Activated CD8-positive, alpha-beta memory T cell treated with anti-CD3 and anti-CD28 coated beads for 4 hours (primary cell): ENCODE measurements around the gene PRKG1.
"Not testable (repeated sequence)": the region's sequence is repeated elsewhere in the genome, so short reads cannot be mapped to it uniquely, and the experiment has no call there.

Source experiments
- DNase-seq, 2 donors: peaks; one replicate each; pipeline ENCODE4 v3.0.0-alpha.2; 2020; ENCODE audit warnings: low read depth in 2 of 2

PRKG1 gene

GRCh38 chr10:51270936-51271530 lies 196.7 kb downstream of the PRKG1 start:
- DNase-seq = no peak

GRCh38 chr10:51272099-51272498 lies 197.8 kb downstream of the PRKG1 start:
- not testable (repeated sequence) for DNase-seq

DNA sequence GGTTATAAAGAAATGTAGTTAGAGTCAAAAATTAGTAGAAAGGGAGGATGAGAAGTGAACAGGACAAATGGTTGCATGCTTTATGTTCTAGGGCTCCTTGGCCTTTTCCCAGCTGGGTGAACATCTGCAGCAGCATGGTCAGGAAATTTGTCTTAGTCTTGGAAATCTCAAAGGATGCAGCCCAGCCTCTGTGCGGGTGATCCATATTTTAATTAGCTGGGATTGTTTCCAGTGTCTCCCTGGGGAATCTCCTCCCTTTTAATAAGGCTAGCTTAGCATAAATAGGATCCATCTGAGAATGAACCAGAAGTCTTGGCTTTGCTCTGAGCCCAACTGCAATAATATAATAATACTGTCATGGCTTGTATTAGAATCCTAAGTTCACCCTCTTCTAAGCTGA lies 198.3 kb downstream of the PRKG1 start:
- no peak for DNase-seq

DNA sequence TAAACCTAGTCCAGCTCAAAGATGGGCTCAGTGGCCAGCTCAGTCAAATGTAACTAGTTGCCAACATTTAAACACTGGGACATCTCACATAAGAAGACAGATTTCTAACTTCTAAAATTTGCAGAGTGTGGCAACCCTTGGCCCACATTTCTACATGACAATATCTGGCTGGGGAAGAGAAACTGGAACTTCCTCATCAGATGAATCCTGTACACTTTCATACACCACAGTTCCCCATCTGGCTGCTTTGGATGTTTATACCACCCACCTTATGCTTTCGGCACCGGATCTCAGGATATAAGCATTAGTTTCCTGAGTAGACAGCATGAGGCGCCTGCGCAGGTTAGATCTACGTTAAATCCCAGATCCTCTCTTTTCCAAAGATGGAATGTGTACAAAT lies 199.3 kb downstream of the PRKG1 start:
- no peak for DNase-seq

GRCh38 chr10:51276097-51276496 lies 201.8 kb downstream of the PRKG1 start:
- not testable (repeated sequence) for DNase-seq

DNA sequence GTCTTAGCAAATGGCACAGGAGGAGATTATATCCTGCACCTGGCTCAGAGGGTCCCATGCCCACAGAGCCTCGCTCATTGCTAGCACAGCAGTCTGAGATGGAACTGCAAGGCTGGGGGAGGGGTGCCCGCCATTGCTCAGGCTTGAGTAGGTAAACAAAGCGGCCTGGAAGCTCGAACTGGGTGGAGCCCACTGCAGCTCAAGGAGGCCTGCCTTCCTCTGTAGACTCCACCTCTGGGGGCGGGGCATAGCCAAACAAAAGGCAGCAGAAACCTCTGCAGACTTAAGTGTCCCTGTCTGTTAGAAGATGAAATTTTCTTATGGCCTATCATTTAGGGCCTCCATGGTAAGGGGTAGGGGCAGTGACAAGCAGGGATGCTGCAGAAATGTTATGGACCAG lies 207.1 kb downstream of the PRKG1 start:
- not testable (repeated sequence) for DNase-seq

- DNase-seq = no peak
Measured at GRCh38 chr10:51285601-51286000, 211.3 kb downstream of the PRKG1 start.

DNA sequence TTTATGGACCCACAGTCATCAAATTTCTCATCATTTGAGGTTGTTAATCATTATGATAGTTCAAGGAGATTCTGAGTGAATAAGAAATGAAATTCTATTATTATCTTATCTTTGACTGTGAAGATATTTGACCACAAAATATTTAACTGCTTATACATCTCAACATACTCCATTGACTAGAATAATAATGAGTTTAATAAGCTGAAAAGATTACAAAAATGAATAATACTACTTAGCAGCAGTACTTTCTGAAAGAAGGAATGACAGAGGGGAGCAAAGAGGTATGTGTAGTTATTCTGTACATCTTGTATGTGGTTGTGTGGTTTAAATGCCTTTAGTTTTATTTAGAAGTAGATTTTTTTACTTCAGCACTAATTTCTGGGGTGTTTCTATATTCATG lies 214.2 kb downstream of the PRKG1 start:
- DNase-seq = no peak

DNA sequence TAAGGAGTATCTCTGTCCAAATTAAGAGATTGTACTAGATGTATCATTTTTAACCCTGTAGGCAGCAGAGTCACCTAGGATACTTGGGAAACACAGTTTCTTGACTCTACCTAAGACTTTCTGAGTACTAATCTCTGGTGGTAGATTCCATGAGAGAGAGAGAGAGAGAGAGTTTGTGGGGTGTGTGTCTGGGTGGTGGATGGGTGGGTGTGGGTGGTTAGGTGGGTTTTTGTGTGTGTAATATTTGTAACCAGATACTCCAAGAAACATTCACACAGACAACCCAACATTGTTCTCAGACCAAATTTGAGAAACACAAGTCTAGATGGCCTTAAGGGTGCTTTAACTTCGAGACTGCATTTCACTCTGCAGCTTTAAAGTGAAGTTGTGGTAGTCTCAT lies 215.2 kb downstream of the PRKG1 start:
- no peak for DNase-seq

GRCh38 chr10:51291961-51292360 lies 217.7 kb downstream of the PRKG1 start:
- no peak for DNase-seq

- DNase-seq = no peak
Measured at GRCh38 chr10:51297438-51297837, 223.2 kb downstream of the PRKG1 start.

GRCh38 chr10:51300617-51301304 lies 226.5 kb downstream of the PRKG1 start:
- DNase-seq = no peak

DNA sequence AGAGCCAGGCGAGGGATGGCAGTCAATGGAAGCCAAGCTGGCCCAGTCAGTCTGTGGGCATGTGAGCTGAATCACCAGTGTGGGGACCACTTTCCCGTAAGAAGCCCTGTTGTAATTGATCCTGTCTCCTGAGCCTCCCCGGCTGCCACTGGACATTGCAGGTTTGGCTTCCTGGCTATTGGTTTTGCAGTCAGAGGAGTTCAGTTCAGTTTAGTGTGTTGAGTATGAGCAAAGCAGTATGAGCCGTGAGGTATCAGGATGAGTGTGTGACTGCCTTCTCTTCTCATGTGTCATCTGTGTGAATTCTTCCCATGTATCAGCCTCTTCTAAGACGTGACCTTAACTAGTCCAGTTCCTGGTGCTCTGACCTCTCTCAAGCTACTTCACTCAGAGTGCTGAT lies 227.4 kb downstream of the PRKG1 start:
- DNase-seq = no peak

DNA sequence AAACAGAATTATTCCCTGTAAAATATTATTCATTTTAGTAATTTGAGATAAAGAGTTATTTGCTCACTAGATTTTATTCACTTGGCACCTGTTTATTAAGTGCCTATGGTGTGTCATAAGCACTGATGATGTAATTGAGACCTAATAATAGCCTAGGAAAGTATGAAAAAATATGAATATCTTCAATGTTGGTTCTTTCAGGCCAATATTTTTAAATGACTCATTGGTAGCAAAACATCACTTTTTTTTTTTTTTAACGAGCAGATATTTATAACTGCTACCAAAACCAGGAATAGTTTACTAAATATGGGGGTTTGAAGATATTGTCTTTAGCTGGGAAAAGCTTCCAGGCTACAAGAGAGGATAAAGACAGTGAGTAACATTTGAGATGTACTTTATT lies 228.0 kb downstream of the PRKG1 start:
- DNase-seq = no peak

DNA sequence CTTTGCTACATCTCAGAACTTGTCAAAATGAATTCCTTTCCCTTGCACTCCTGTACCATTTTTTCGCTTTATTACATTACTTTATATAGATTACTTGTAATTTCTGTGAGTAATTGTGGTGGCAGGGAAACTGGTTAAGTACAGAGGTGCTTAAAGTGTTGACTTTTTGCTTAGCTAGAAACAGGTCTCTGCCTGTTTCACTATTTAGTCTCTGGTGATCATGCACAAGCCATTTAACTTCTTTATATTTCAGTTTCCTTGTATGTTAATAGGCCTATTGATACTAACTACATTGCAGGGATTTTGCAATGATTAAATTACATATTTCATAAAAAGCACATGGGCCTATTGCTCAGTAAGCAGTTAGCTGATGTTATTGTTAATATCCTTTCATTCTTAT lies 233.8 kb downstream of the PRKG1 start:
- DNase-seq = no peak

DNA sequence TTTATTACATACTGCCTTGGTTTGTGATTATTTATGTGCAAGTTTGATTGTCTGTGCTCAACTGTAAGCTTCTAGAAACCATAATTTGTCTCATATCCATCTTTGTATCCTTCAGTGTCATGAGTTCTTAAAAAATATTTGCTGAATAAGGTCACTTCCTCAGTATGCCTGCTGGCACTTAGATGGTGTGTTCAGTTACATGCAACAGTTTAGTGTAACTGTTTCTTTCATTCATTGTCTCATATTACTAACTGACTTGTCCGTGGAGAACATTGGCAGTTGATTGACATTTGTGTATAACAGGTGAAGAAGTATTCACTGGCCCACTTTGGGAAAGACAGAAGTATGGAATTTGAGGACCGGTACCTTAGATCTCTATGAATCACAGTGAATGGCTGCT lies 236.9 kb downstream of the PRKG1 start:
- no peak for DNase-seq

- no peak for DNase-seq
Measured at GRCh38 chr10:51312817-51313216, 238.5 kb downstream of the PRKG1 start.

- DNase-seq = no peak
Measured at GRCh38 chr10:51313251-51313650, 239.0 kb downstream of the PRKG1 start.

GRCh38 chr10:51313773-51314478 lies 239.6 kb downstream of the PRKG1 start:
- no peak for DNase-seq

DNA sequence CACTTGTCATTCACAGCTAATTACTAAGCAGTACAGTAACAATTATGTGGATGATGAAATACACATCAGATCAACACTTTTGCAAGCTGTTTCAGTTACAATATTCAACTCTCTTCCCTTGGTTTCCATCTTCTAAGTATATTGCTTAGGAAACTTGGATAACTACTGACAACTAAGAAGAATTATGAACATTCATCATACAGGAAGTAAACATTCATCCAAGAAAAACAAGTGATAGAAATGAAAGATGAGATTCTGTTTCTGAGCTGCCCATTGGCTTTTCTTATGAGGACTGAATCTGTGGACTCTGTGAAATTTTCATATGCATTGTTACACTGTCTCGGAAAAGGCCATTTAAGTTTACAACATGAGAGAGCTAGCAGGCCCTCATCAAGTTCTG lies 240.2 kb downstream of the PRKG1 start:
- no peak for DNase-seq

DNA sequence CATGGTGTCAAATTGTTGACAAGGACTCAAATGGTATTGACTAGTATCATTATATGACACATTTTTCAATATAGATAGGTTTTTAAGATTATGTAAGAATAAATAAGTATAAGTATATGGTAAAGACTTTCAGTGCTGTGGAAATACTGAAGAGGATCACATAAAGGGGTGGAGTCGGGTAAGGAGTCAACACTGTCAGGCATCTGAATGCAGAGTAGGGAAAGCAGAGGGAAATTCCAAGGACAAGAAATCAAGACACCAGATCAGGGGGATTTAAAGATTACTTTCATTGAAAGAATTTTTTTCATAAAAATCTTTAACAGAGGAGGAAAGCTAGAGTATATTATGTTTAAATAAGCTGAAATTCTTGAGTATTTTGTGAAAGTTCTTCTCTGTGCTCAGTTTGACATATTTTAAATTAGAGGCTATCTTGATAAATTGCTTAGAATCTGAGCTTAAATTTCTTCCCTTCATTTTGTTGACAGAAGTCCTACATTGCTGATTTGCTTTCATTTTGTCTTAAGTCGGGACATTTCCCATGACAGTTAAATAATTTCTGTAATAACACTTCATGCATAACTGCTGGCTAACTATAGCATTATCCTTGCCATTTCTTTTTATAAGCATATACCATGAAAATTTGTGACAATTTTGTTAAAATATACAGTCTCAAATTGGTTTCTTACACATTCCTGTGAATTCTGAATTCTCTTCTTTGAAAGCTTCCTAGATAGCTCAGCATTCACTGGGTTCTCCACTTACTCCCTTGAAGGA lies 244.3 kb downstream of the PRKG1 start:
- no peak for DNase-seq

- DNase-seq = no peak
Measured at GRCh38 chr10:51319173-51319435, 244.8 kb downstream of the PRKG1 start.

- no peak for DNase-seq
Measured at GRCh38 chr10:51321300-51321699, 247.0 kb downstream of the PRKG1 start.
